SK-N-SH (cell line): Measurements from ENCODE around the gene TRPM1. TPM values are rescaled to one million over a fixed set of nuclear protein-coding genes. Genes with fewer than 3 reads are reported as not detected.
A peak's percentile ranks its signal among the peaks of the same experiment; 100 is the strongest.

Experiments used
- CTCF ChIA-PET: fragments of 300-600, 350-600 bp; formaldehyde crosslinking; extraction: SDS; loops from one replicate; lab custom pipeline; 2021; lab: Yijun Ruan, JAX
- POLR2A ChIA-PET: fragments of 350-600 bp; sonication (Branson Sonifier 250); formaldehyde crosslinking; extraction: SDS; loops from one replicate; lab custom pipeline; 2020; ENCODE audit warnings: antibody characterized with exemption, inconsistent platforms; lab: Yijun Ruan, JAX
- DNase-seq: peaks from one replicate; pipeline ENCODE4 v3.0.0; 2012
- H2AFZ ChIP-seq: fragments of 200-600 bp; sonication (generic); 2 replicates; pipeline ENCODE4 v1.8.1; 2016; ENCODE audit warnings: antibody characterized with exemption, mild to moderate bottlenecking, low read depth
- H3F3A ChIP-seq: fragments of 200-600 bp; sonication (generic); replicated peaks from 2 replicates; pipeline ENCODE3; 2016; ENCODE audit warnings: antibody characterized with exemption, mild to moderate bottlenecking; ENCODE audit not compliant: insufficient read depth
- H3K27ac ChIP-seq, 2 experiments: fragments of 200-500 bp in 1 of 2; fragments of 200-600 bp in 1 of 2; sonication (Bioruptor generic) in 1 of 2; sonication (generic), shearing (Covaris generic) in 1 of 2; 2 replicates each; pipeline versions ENCODE4 v1.5.1 to v1.6.1; 2014 to 2016; ENCODE audit warnings: low read depth in 2 of 2, inconsistent platforms in 1 of 2, low read length in 1 of 2, mild to moderate bottlenecking in 1 of 2, mixed read lengths in 1 of 2
- H3K27me3 ChIP-seq: fragments of 200-600 bp; sonication (generic), shearing (Covaris generic); 2 replicates; pipeline ENCODE4 v1.6.1; 2016; ENCODE audit warnings: mixed run types; ENCODE audit not compliant: insufficient read depth
- H3K36me3 ChIP-seq, 2 experiments: fragments of 200-500 bp in 1 of 2; fragments of 200-600 bp in 1 of 2; sonication (Bioruptor generic) in 1 of 2; sonication (generic) in 1 of 2; replicated peaks in 1 of 2; 2 replicates each; pipeline versions ENCODE3 to v1.5.1; 2014 to 2016; ENCODE audit warnings: low read length in 1 of 2, mild to moderate bottlenecking in 1 of 2; ENCODE audit not compliant: insufficient read depth in 2 of 2, control insufficient read depth in 1 of 2
- H3K4me1 ChIP-seq, 2 experiments: fragments of 200-500 bp in 1 of 2; fragments of 200-600 bp in 1 of 2; sonication (Bioruptor generic) in 1 of 2; sonication (generic), shearing (Covaris generic) in 1 of 2; 2 replicates each; pipeline versions ENCODE4 v1.5.1 to v1.6.1; 2014 to 2016; ENCODE audit warnings: low read depth in 1 of 2, low read length in 1 of 2, mixed run types in 1 of 2; ENCODE audit not compliant: insufficient read depth in 2 of 2, control insufficient read depth in 1 of 2
- H3K4me2 ChIP-seq: fragments of 200-600 bp; sonication (generic), shearing (Covaris generic); 2 replicates; pipeline ENCODE4 v1.6.1; 2017; ENCODE audit warnings: mixed run types
- H3K4me3 ChIP-seq, 2 experiments: fragments of 200-500 bp in 1 of 2; fragments of 200-600 bp in 1 of 2; sonication (Bioruptor generic) in 1 of 2; sonication (generic), shearing (Covaris generic) in 1 of 2; 2 replicates each; pipeline versions ENCODE4 v1.5.1 to v1.8.1; 2014 to 2016; ENCODE audit warnings: low read depth in 2 of 2, inconsistent platforms in 1 of 2, low read length in 1 of 2, mild to moderate bottlenecking in 1 of 2, mixed read lengths in 1 of 2, moderate library complexity in 1 of 2
- H3K79me2 ChIP-seq: fragments of 200-600 bp; sonication (generic); 2 replicates; pipeline ENCODE4 v1.8.1; 2017; ENCODE audit warnings: mild to moderate bottlenecking; ENCODE audit not compliant: insufficient read depth
- H3K9ac ChIP-seq: fragments of 200-600 bp; sonication (generic); 2 replicates; pipeline ENCODE4 v1.6.1; 2017; ENCODE audit warnings: mixed run types
- H3K9me2 ChIP-seq: fragments of 200-600 bp; sonication (generic); 2 replicates; pipeline ENCODE4 v1.6.1; 2017; ENCODE audit warnings: mixed run types
- H3K9me3 ChIP-seq: fragments of 200-600 bp; sonication (generic); 2 replicates; pipeline ENCODE4 v1.6.1; 2017; ENCODE audit warnings: mixed run types, mild to moderate bottlenecking, moderate library complexity
- H4K20me1 ChIP-seq: fragments of 200-600 bp; sonication (generic); 2 replicates; pipeline ENCODE4 v1.6.1; 2017; ENCODE audit warnings: mild to moderate bottlenecking, mixed run types; ENCODE audit not compliant: insufficient read depth
- CHD2 ChIP-seq: fragments of 150-350 bp; IDR thresholded peaks from 2 replicates; pipeline ENCODE4 v1.6.1; 2018; ENCODE audit warnings: low read length; ENCODE audit not compliant: partially characterized antibody
- ELF1 ChIP-seq: IDR thresholded peaks from 2 replicates; pipeline ENCODE4 v1.4.0; 2012
- EP300 ChIP-seq, 2 experiments: IDR thresholded peaks; 2 replicates each; pipeline versions ENCODE4 v1.4.0 to v1.6.1; 2012; ENCODE audit warnings: borderline replicate concordance in 1 of 2, low read depth in 1 of 2, low read length in 1 of 2
- EZH2phosphoT487 ChIP-seq: fragments of 200-600 bp; sonication (generic); IDR thresholded peaks from 2 replicates; pipeline ENCODE4 v1.6.1; 2017; ENCODE audit warnings: low read depth, mixed run types, mild to moderate bottlenecking, antibody characterized with exemption, moderate library complexity, borderline replicate concordance
- FOXM1 ChIP-seq: IDR thresholded peaks from 2 replicates; pipeline ENCODE4 v1.4.0; 2012; ENCODE audit warnings: low read depth, mild to moderate bottlenecking
- GABPA ChIP-seq: IDR thresholded peaks from 2 replicates; pipeline ENCODE4 v1.4.0; 2012; ENCODE audit warnings: low read depth, mild to moderate bottlenecking
- GATA2 ChIP-seq: sonication (generic); formaldehyde crosslinking; IDR thresholded peaks from 2 replicates; pipeline ENCODE4 v1.5.0; 2020; ENCODE audit warnings: mild to moderate bottlenecking, missing genetic modification reagents
- IRF3 ChIP-seq: fragments of 150-350 bp; IDR thresholded peaks from 2 replicates; pipeline ENCODE4 v1.6.1; 2016; ENCODE audit warnings: mild to moderate bottlenecking, low read depth, low read length
- JUND ChIP-seq: IDR thresholded peaks from 2 replicates; pipeline ENCODE4 v1.4.0; 2012
- MEF2A ChIP-seq: IDR thresholded peaks from 2 replicates; pipeline ENCODE4 v1.4.0; 2012; ENCODE audit warnings: low read depth, borderline replicate concordance
- MXI1 ChIP-seq: IDR thresholded peaks from 2 replicates; pipeline ENCODE4 v1.6.1; 2012; ENCODE audit warnings: mild to moderate bottlenecking, low read depth, low read length, improper control_type of control experiment
- NFIC ChIP-seq: IDR thresholded peaks from 2 replicates; pipeline ENCODE4 v1.4.0; 2012; ENCODE audit warnings: borderline replicate concordance
- NRF1 ChIP-seq: IDR thresholded peaks from 2 replicates; pipeline ENCODE4 v1.6.1; 2012; ENCODE audit warnings: low read depth, mild to moderate bottlenecking, low read length
- PBX3 ChIP-seq: IDR thresholded peaks from 2 replicates; pipeline ENCODE4; 2012
- REST ChIP-seq: IDR thresholded peaks from 2 replicates; pipeline ENCODE4 v1.6.1; 2012; ENCODE audit warnings: mild to moderate bottlenecking, low read depth, low read length, moderate library complexity
- RFX5 ChIP-seq: IDR thresholded peaks from 2 replicates; pipeline ENCODE4 v1.6.1; 2012; ENCODE audit warnings: mild to moderate bottlenecking, improper control_type of control experiment, low read length
- RXRA ChIP-seq: IDR thresholded peaks from 2 replicates; pipeline ENCODE4 v1.4.0; 2012; ENCODE audit warnings: low read depth, mild to moderate bottlenecking, borderline replicate concordance
- TAF1 ChIP-seq: IDR thresholded peaks from 2 replicates; pipeline ENCODE4 v1.6.1; 2012; ENCODE audit warnings: low read depth, mild to moderate bottlenecking, low read length, moderate library complexity, borderline replicate concordance
- TCF12 ChIP-seq: IDR thresholded peaks from 2 replicates; pipeline ENCODE4 v1.4.0; 2012
- TEAD4 ChIP-seq: IDR thresholded peaks from 2 replicates; pipeline ENCODE4 v1.4.0; 2012; ENCODE audit warnings: mild to moderate bottlenecking, borderline replicate concordance; ENCODE audit not compliant: insufficient read depth
- USF1 ChIP-seq: IDR thresholded peaks from 2 replicates; pipeline ENCODE4 v1.4.0; 2012; ENCODE audit warnings: low read depth, borderline replicate concordance
- YY1 ChIP-seq: IDR thresholded peaks from 2 replicates; pipeline ENCODE4 v1.4.0; 2012; ENCODE audit warnings: low read depth, mild to moderate bottlenecking
- ZBTB33 ChIP-seq: IDR thresholded peaks from 2 replicates; pipeline ENCODE4 v1.4.0; 2012; ENCODE audit warnings: low read depth, borderline replicate concordance
- WGBS: methylation state at CpG from one replicate; pipeline ENCODE4 v1.1.6; 2017; ENCODE audit warnings: low lambda C conversion rate; 5-methylcytosine and 5-hydroxymethylcytosine counted together
- polyA plus RNA-seq, 3 experiments: library from polyadenylated mRNA; depleted of rRNA; stranded (reverse); fragments of >200 nt; gene quantifications; 2 replicates each; pipeline ENCODE4 v1.2.3, GENCODE V29; 2012

The TRPM1 gene
- polyA plus RNA-seq, 1 of the 3 experiments (the other 2 are of a cell fraction) = not detected

GRCh38 chr15:31024979-31025378, 76.5 kb downstream of the TRPM1 start (continued):
- TF ChIP-seq PBX3 (no peak; the same call in 1 of the 2 replicates), REST (no peak), TAF1 (no peak), TCF12 (peak; percentile 32; the same call in 1 of the 2 replicates), FOXM1 (no peak), GATA2 (CRISPR knock-in tag) (peak; percentile 81)

- Histone ChIP-seq H3K79me2 (no peaks in the 10 kb centered on the region), H3K4me2 (peak overlapping the region; percentile 10), H3K9ac (0 out of 2 replicates have a peak overlapping the region, but pooled peaks have one; percentile 23), H3K36me3 (no peaks in the 10 kb centered on the region), H3K27ac (peak overlapping the region; percentile 48 to 57; a peak in 3 of 4 replicates), H2AFZ (peak overlapping the region; percentile 40; the same call in 1 of the 2 replicates), H3K9me2 (no peaks in the 10 kb centered on the region), H3K9me3 (no peaks in the 10 kb centered on the region), H3K27me3 (no peaks in the 10 kb centered on the region), H3K4me3 (no peak overlapping the region), H3F3A (peaks cover 13% of the 10 kb centered on the region), H4K20me1 (no peaks in the 10 kb centered on the region), H3K4me1 (peaks cover 16 to 22% of the 10 kb centered on the region in 2 experiments; a peak in 2 of 4 replicates)
- POLR2A ChIA-PET = no interaction called here
- 13% methylated on average over 5 of the region's 5 CpGs for WGBS
- CTCF ChIA-PET = interaction anchor here (1.1 to 3.5 kb wide), 3 partner anchors 14 to 165 kb away, joined by 3 to 12 read pairs (median 3); no protein-coding TSS in a partner anchor
- no peak for DNase-seq
- no peak for TF ChIP-seq EZH2phosphoT487
- no peak for TF ChIP-seq RFX5
- TF ChIP-seq TEAD4 = peak; percentile 98
- TF ChIP-seq RXRA = peak; percentile 89; the same call in 1 of the 2 replicates
- TF ChIP-seq ELF1 = peak; percentile 57
- peak; percentile 14 to 83; a peak in 1 of 4 replicates for TF ChIP-seq EP300 (IDR thresholded peaks at IDR 0.05; ENCODE audit: borderline replicate concordance in 1 of 2, low read depth in 1 of 2, low read length in 1 of 2)
- no peak for TF ChIP-seq MXI1
- TF ChIP-seq GATA2 (CRISPR knock-in tag) = no peak
- TF ChIP-seq ZBTB33 = no peak
- TF ChIP-seq NFIC = peak; percentile 79
- no peak for TF ChIP-seq USF1
- TF ChIP-seq TCF12 = peak; percentile 87
- TF ChIP-seq FOXM1 = no peak
- TF ChIP-seq YY1 = peak; percentile 58; the same call in 1 of the 2 replicates
- no peak for TF ChIP-seq NRF1
- peak; percentile 26; the same call in 1 of the 2 replicates for TF ChIP-seq MEF2A
- TF ChIP-seq JUND = peak; percentile 70
- no peak for TF ChIP-seq CHD2
- peak; percentile 43; the same call in 1 of the 2 replicates for TF ChIP-seq TAF1
- TF ChIP-seq IRF3 = no peak
- TF ChIP-seq GABPA = 0 out of 2 replicates have a peak, but pooled peaks have one; percentile 28
Measured at GRCh38 chr15:31024330-31024729, 77.2 kb downstream of the TRPM1 start.
